ENCODE measurements around the gene MYO5A. TPM values are rescaled to one million over a fixed set of nuclear protein-coding genes. Genes with fewer than 3 reads are reported as not detected.

MYO5A gene
- total and polyA plus RNA-seq, 9 of the 15 experiments (the other 6 are each of a cell fraction or from before 2014, with no cell fraction given) = 0.03 to 0.82 (median 0.40) TPM

DNA sequence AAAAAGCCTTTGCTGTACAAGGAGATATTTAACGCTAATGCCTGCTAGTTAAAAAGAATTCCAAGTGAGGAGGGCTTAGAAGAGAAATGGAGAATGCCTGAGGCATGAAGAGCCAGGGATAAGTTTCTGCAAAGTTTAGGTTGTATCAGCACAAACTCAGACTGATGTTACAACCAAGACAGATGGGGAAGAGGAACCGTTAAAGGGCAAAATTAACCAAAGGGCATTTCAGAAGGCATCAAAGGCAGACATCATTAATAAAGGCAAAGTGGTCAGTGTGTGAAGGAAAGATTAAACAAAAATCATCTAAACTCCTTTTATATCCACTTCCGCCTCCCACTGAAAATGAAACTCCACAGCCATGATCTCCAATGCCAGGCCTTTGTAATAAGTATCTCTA lies 7.0 kb downstream of the MYO5A start (continued):
- TF ChIP-seq ZNF518B (CRISPR knock-in tag; IDR thresholded peaks at IDR 0.05) (no peak), RB1 (IDR thresholded peaks at IDR 0.05; ENCODE audit: low read depth) (no peak), U2AF2 (optimal IDR thresholded peaks at IDR 0.05; ENCODE audit: low read depth, low read length) (no peak)

DNA sequence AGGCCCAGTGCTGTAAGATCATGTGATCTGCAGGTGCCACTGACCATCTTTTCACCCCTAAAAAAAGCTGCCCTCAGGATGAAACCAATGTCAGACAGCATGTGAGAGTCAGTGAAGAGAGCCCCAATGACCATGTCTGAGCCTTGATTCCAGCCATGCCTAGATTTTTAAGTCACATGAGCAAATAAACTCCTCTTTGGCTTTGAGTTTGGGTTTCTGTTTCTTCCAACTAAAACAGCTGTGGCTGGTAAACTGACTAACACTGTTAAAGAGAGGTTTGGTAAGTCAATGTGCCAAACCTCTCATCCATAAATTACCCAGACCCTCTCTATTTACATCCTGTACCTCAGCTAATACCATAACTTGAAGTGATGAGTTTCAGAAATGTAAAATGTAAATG lies 8.3 kb downstream of the MYO5A start:
- DNase-seq (ENCODE audit: extremely low read depth in 1 of 4, low spot score in 3 of 4) (no peak), ATAC-seq (no peak), FAIRE-seq (no peak)
- H4K20me1 ChIP-seq (replicated peaks; ENCODE audit: control insufficient read depth, insufficient read depth, low read length) = peaks cover 8% of the 10 kb centered on the region; the same call in 1 of the 2 replicates
- H3K9me3 ChIP-seq (replicated peaks; ENCODE audit: control insufficient read depth, insufficient read depth, low read depth, low read length) = no peaks in the 10 kb centered on the region
- no peak for TF ChIP-seq BCOR (IDR thresholded peaks at IDR 0.05)
- peak; percentile 24; the same call in 1 of the 2 replicates for TF ChIP-seq TFE3 (CRISPR knock-in tag; IDR thresholded peaks at IDR 0.05)
- TF ChIP-seq ZEB2 (IDR thresholded peaks at IDR 0.05) = no peak
- TF ChIP-seq FOXP1 (CRISPR knock-in tag; IDR thresholded peaks at IDR 0.05) = no peak
- TF ChIP-seq SMARCE1 (IDR thresholded peaks at IDR 0.05) = no peak
- no peak for TF ChIP-seq BRD9 (IDR thresholded peaks at IDR 0.05; ENCODE audit: low read depth, partially characterized antibody)
- TF ChIP-seq, protein P1, sequence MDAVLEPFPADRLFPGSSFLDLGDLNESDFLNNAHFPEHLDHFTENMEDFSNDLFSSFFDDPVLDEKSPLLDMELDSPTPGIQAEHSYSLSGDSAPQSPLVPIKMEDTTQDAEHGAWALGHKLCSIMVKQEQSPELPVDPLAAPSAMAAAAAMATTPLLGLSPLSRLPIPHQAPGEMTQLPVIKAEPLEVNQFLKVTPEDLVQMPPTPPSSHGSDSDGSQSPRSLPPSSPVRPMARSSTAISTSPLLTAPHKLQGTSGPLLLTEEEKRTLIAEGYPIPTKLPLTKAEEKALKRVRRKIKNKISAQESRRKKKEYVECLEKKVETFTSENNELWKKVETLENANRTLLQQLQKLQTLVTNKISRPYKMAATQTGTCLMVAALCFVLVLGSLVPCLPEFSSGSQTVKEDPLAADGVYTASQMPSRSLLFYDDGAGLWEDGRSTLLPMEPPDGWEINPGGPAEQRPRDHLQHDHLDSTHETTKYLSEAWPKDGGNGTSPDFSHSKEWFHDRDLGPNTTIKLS (IDR thresholded peaks at IDR 0.05; ENCODE audit: borderline replicate concordance, low read depth) = no peak
- no peak for TF ChIP-seq PHB2 (IDR thresholded peaks at IDR 0.05; ENCODE audit: low read depth)
- no TSS peak for BruUV-seq (replicated peaks)
- ChIA-PET CTCF (ENCODE audit: low intra/inter-chr PET ratio) (no interaction called here), POLR2A (interaction anchor here (0.6 kb wide), 1 partner anchor 598 kb away, joined by 4 read pairs; no protein-coding TSS in a partner anchor)
- in situ Hi-C loops (cut with MboI) (no loop called here), intact Hi-C loops (cut with micrococcal nuclease) (loop anchor here (10.0 kb wide), 1 partner anchor 214 kb away; no protein-coding TSS in a partner anchor)
- H3K4me3 ChIP-seq = no peak overlapping the region
- H3K27me3 ChIP-seq (ENCODE audit: control insufficient read depth in 2 of 2, insufficient read depth in 2 of 2, low read length in 2 of 2) = peaks cover 5 to 10% of the 10 kb centered on the region in 2 experiments
- no peak overlapping the region for H3K27ac ChIP-seq (ENCODE audit: extremely low read depth, low read depth, low read length)
- H3K4me2 ChIP-seq (ENCODE audit: insufficient read depth, low read length) = no peak overlapping the region
- no peak overlapping the region for H3K9ac ChIP-seq (ENCODE audit: insufficient read depth in 1 of 2, low read depth in 2 of 2, low read length in 2 of 2)
- no peaks in the 10 kb centered on the region for H3K79me2 ChIP-seq (ENCODE audit: control insufficient read depth, insufficient read depth, low read length)
- H3K36me3 ChIP-seq (ENCODE audit: control insufficient read depth, insufficient read depth, low read length) = no peaks in the 10 kb centered on the region
- no peak overlapping the region for H2AFZ ChIP-seq (ENCODE audit: low read depth, low read length)
- H3K4me1 ChIP-seq (replicated peaks in 1 of 2; ENCODE audit: control insufficient read depth in 2 of 2, insufficient read depth in 2 of 2, low read length in 2 of 2) = no peaks in the 10 kb centered on the region
- H3K9me1 ChIP-seq (ENCODE audit: control insufficient read depth, insufficient read depth, low read length) = no peaks in the 10 kb centered on the region

Measured in K562 (cell line).